Pons (tissue), 1 donor: Measurements from ENCODE around the gene TBC1D1.
A peak's percentile ranks its signal among the peaks of the same experiment; 100 is the strongest.

Experiments used
- DNase-seq: peaks from one replicate; pipeline ENCODE4 v3.0.0-alpha.2; 2016; ENCODE audit warnings: low spot score

Gene TBC1D1

DNA sequence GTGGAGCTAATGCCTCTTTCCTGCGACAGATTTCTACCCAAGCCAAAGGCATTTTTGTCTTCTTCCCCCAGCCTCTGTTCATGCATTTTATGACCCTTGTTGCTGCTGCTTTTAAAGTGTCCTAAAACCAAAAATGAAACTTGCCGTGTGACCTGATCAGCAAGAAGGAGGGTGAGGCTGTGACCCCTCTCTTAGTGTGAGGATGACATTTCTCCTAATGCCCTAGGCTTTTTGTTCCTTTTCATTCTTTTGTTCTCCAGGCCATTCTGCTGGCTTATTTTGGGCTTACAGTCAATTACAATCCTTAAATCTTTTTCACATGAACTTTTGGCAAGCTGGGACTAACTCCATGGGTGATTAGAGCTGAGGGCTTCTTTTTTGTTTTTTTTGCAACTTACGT, 103.7 kb downstream of the TBC1D1 start:
- no peak for DNase-seq

GRCh38 chr4:37995299-37995821, 104.5 kb downstream of the TBC1D1 start:
- no peak for DNase-seq

- DNase-seq = no peak
Observed at GRCh38 chr4:37995981-37996775, 105.3 kb downstream of the TBC1D1 start.

GRCh38 chr4:37998226-37998625, 107.3 kb downstream of the TBC1D1 start:
- DNase-seq = no peak

DNA sequence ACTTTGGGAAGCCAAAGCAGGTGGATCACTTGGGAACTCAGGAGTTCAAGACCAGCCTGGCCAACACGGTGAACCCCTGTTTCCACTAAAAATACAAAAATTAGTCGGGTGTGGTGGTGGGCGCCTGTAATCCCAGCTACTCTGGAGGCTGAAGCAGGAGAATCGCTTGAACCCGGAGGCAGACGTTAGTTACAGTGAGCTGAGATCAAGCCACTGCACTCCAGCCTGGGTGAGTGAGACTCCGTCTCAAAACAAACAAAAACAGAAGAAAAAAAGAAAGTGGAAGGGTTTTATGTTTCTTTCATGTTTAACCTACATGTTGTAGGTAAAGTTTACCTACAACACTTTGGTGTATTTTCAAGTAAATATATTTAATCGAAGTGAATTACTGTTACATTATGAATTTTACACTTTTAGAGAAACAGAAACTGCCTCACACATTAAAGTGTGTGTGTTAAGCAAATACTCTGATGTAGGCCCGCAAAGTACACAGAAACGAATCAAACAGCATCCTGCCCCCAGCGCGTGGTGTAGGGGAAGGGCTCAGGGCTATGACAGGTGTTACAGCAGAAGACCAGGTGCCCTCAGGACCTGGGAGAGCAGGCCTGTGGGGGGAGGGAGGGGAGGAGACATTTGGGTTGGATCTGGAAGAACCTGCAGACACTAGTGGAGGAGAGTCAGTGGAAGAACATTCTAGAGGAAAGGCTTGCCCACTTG, 108.3 kb downstream of the TBC1D1 start:
- no peak for DNase-seq

DNA sequence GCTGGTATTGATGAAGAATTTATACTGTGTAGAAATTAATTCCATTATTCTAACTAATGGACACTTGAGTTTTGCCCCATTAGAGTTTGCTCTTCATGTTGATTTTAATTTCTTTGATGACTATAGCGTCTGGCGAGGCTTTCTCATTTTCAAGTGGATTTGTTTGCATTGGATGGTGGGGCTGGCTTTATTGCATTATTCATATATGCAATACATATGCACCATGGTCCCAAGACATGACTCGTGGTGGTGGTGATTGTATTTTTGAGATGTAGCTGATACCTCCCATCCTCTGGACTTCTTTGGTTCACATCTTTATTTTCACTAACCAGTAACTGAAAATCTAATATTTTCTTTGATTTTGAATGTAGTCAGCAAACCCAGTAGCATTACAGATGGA, 109.1 kb downstream of the TBC1D1 start:
- DNase-seq = no peak

- DNase-seq = no peak
Observed at GRCh38 chr4:38001927-38002326, 111.0 kb downstream of the TBC1D1 start.

DNA sequence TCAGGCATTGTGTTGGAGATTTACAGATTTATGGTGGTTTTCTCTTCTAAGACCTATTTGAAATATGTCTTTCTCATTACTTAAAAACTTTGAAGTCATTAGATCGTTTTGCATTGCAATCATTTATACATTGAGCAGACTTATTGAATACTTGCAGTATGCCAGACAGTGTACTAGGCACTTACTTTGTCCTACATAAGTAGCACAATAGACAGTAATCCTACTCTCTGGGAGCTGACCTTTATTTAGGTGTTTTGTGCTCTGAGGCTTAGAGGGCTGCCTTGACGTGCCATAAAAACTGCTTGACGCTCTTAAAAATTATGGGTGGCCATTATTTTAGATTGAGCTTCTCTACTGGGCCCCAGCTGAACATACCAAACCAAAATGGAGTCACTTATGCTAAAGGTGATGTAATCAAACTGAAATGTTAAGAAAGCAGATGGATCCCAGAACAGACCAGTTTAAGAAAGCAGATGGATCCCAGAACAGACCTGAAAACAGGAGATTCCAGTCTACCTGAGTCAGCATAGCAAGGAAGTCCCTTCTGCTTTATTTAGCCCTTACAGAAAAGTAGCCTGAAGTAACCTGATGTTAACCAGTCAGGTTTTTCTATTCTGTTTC, 111.7 kb downstream of the TBC1D1 start:
- DNase-seq = no peak

DNA sequence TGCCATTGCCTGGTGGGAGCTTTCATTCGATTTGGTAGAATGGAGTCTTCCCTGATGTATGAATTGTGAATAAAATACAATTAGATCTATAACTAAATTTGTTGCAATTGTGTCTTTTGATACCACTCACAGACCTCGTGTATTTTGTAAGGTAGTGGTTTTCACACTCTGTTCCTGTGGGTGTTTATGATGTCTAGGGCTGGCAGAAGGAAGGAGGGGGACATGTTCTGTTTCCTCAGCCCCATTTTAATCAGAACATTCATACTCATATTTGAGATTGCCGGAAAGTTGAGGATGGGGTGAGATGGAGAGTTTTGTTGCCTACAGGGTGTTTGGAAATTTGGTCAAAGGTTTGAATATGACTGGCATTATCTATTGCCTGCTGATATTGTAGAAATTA, 112.2 kb downstream of the TBC1D1 start:
- no peak for DNase-seq

DNA sequence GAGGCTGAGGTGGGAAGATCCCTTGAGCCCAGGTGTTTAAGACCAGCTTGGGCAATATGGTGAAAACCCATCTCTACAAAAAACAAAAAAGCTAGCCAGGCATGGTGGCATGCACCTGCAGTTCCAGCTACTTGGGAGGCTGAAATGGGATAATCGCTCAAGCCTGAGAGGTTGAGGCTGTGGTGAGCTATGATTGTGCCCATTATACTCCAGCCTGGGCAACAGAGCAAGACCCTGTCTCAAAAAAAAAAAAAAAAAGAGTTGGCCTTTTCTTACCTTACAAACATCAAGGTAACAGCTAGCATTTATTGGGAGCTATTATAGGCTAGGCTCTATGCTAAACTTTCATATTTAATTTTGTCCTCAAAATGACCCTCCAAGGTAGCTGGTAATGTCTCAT, 112.7 kb downstream of the TBC1D1 start:
- no peak for DNase-seq

DNA sequence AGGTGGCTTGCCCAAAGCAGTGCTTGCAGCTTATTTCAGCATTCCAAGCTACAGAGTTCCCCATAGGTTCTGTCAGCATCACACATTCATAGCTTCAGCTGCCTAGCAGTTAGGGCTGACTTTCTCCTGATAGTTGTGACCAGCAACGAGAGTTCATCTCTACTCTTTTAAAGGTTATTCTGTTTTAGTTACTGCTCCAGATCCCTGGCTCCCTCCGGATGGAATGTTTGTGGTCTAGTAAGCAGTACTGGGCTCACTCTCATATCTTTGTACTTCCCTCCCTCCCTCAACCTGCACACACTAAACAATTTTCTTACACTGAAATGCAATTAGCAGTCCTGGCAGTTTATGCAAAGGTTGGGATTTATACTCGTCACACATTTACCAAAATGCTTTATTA, 113.2 kb downstream of the TBC1D1 start:
- DNase-seq = no peak

DNA sequence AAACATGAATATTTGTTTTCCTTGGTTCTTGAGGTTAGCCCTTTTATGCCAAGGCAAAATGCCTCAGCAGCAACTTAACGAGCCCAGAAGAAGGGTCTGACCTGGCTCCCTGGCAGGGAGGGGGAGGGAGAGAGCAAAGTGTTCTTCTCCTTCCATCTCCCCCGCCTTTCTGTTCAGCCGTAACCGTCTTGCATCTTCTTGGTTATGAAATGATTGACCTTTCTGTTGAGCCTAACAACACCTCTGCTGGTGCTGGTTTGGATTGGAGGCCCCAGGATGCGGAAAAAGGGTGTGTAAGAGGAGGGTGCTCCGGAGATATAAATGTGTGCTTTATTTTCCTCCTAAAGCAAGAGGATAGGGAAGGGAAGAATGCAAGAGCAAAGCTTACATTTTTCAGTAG, 114.0 kb downstream of the TBC1D1 start:
- no peak for DNase-seq

- DNase-seq = no peak
Observed at GRCh38 chr4:38005637-38006036, 114.8 kb downstream of the TBC1D1 start.

DNA sequence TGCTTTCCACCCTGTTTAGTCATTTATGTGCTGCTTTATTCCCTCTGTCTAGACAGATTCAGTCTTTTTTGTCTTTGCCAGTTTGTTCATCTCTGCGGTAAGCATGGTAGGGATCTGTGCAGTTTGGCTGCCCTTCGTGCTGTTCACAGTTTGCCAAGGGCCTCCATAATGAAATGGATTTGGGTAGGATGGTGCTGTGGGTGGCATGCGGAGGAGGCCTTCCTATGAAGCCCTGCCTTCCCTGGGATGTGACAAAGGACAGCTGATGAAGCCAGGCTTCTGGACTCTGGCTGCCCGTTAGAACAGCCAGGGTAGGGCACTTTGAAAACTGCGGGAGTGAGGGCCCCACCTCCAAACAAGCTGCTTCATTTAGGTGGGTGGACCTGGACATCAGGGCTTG, 116.8 kb downstream of the TBC1D1 start:
- no peak for DNase-seq

DNA sequence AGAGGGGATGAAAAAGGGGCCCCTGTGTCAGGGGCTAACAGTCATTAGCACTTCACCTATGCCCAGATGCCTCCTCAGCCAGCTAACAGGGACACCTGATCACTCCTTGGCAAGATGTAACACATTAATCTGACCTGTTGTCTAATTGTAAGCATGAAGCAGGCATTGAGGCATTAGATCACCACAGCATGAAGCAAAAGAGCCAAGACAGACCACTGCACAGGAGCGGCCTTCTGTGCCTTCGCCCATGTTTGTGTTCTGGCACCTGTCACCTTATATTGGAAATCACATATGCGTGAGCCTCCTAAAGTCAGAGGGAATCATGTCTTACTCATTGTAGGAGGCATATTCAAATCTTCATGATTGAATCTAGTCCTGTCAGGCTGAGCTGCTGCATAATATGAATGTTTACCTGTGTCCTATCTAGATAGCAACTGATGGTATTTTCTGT, 117.7 kb downstream of the TBC1D1 start:
- no peak for DNase-seq

- no peak for DNase-seq
Observed at GRCh38 chr4:38009421-38009820, 118.5 kb downstream of the TBC1D1 start.

GRCh38 chr4:38009949-38010348, 119.1 kb downstream of the TBC1D1 start:
- no peak for DNase-seq

DNA sequence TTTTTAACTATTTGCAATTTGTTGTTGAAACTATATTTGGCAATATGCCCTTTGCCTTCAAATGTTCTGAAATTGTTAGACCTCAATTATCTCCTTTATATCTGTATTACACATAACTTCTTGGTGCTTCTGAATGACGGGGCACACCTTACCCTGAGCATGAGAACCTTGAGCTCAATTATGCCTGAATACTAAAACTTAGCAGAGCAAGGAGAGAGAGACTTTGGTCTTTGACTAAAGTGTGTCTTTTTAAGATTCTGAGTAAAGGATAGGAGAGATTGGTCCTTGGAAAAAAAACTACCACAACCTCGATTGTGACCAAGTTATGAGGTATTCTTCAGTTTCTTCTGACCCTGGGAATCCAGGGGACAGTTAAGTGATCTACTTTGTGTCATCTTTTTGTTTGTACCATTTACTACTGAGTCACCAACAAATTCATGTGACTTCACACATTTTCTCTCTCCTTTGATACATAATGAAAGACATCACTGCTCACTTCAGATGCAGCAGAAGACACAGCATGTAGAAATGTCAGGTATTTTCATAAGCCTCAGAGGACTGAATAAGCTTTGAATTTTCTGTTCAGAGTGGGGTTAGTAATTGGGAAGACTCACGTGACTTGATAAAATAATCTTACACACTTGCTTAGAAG, 120.8 kb downstream of the TBC1D1 start:
- DNase-seq = no peak

GRCh38 chr4:38013461-38014366, 122.8 kb downstream of the TBC1D1 start:
- peak; percentile 22 for DNase-seq

DNA sequence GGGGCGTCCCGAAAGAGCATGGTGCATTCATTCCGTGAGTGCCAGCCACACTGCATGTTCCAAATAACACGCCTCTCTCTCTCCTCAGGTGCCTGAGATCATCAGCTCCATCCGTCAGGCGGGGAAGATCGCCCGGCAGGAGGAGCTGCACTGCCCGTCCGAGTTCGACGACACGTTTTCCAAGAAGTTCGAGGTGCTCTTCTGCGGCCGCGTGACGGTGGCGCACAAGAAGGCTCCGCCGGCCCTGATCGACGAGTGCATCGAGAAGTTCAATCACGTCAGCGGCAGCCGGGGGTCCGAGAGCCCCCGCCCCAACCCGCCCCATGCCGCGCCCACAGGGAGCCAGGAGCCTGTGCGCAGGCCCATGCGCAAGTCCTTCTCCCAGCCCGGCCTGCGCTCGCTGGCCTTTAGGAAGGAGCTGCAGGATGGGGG, 123.6 kb downstream of the TBC1D1 start:
- no peak for DNase-seq

GRCh38 chr4:38015886-38016515, 125.1 kb downstream of the TBC1D1 start:
- DNase-seq = no peak
